HG03558 (cell line): Measurements from ENCODE around the gene PIGT.
"Not testable (repeated sequence)": the region's sequence is repeated elsewhere in the genome, so short reads cannot be mapped to it uniquely, and the experiment has no call there.

Experiments
- ATAC-seq: cut with Tn5 transposase; IDR thresholded peaks from one replicate; pipeline ENCODE4 v1.9.1; 2021; ENCODE audit warnings: moderate number of reproducible peaks; ENCODE audit not compliant: unreplicated experiment; ENCODE audit errors: extremely low read depth

PIGT gene

DNA sequence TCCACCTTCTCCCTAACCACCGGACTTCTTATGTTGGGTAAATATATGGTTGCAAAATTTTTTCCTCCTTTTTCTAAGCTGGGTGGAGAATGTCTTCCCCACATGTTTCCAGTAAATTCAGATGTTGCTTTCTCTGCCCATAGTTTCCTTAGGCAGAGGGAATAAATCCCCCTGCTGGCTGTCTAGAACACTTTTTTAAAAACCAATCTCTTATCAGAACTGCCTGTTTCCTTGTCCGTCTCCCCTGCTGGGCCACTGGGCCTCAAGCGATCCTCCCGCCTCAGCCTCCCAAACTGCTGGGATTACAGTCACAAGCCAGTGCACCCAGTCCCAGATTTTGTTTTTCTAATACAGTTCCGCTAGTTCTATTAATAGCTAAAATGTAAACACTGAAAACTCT lies 43.7 kb downstream of the PIGT start:
- no peak for ATAC-seq

DNA sequence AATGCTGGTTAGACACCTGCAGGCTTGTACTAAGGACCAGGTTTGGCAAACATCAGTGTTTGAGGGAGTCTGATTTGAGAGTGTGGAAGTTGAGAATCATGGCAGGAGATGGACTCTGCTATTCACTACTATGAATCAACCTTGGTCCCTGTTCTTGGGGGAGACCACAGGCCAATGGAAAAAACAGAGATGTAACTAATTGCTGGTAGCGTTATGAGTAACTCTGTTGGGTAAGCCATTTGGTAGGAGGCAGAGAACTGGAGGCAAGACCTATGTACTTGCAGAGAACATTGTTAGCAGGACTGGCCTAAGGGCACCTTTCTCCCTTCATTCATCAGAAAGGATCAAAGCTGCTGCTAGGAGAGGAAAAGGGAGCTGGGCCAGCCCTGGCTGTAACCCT lies 45.3 kb downstream of the PIGT start:
- ATAC-seq: no peak

- ATAC-seq: no peak
These were observed 47.0 kb downstream of the PIGT start for GRCh38 chr20:45462711-45463509.

- no peak for ATAC-seq
These were observed 47.8 kb downstream of the PIGT start for GRCh38 chr20:45463709-45464108.

DNA sequence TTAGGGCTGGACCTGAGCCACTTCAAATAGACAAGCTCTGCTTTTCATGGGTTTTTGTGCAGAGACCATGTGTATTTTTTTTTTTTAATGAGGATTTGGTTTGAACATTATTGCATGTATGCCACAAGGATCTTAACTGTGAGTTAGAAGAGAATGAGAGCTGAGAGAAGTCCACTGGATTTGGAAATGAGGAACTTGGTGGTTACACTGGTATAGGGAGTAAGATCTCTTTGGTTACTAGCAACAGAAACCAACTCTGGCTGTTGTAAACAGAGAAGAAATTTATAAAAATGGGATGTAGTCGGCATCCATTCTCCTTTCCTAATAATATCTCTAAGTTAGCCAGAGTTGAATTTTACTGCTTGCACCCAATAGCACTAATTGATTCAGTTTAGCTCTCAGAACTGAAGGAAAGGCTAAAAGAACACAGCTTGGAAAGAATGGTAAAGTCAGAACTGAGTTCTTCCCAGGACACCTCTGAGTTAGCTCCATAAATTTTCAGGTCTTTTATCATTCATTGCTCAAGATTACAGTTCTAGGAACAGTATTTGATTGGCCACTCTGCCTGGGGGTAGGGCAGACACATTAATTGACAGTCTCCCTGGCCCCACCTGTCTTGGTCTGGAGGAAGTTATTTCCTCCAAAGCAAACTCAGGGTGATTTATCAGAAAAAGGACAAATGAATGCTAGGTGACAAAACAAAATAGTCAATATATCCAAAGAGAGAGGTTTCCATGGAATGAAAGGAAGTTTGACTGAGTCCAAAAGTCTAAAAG lies 49.7 kb downstream of the PIGT start:
- no peak for ATAC-seq

DNA sequence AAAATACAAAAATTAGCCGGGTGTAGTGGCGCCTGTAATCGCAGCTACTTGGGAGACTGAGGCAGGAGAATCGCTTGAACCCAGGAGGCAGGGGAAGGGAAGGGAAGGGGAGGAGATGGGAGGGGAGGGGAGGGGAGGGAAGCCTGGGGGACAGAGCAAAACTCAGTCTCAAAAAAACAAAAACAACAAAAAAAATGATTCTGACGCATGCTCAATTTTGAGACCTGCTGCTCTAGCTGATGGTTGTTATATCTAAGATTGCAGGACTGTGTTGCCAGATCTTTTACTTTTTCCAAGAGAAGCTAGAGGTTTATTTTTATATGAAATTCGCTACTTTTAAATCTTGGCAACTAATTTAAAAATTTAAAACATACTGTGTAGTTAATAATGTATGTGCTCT lies 51.2 kb downstream of the PIGT start:
- ATAC-seq: no peak

- no peak for ATAC-seq
These were observed 51.9 kb downstream of the PIGT start for GRCh38 chr20:45467861-45468260.

DNA sequence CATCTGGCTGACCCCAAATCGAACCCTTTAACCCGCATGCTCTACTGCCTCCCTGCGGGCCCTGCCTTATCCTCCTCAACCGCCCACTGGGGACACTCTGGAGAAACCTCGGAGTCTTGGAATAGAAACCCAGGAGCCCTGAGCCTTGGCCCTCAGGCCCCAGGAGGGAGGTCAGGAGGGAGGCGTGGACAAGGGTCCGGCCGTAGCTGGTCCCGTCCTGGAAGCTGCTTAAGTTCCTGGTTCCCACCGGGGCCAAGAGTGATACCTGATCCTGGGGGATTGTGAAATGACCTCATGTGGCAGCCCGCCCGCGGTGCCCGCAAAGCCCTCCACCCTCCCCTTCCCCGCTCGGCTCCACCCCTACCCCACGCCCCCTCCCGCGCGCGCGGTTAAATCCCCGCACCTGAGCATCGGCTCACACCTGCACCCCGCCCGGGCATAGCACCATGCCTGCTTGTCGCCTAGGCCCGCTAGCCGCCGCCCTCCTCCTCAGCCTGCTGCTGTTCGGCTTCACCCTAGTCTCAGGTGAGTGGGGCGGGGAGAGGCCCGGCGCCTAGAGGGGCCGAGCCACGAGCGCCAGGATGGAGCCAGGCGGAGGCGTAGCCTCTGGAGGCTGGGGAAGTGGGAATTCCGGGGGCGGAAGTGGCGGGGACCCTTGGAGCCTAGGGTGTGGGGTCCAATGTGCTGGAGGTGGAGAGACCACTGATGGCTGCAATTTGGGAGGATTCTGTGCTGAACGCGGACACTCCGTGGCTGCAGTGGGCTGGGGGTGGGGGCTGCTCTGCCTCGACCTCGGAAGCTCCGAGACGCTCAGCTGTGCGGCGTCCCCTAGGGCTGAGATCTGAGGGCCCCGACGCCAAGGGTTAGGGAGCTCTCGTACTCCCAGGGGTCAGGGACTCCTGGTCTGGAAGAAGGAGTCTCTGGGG lies 53.7 kb downstream of the PIGT start, which contains the start of gene WFDC2:
Gene WFDC2, plus strand, starts transcription at position 418 of the 926 bp plus-strand sequence. Its CDS starts 29 bp downstream, at position 447.
- ATAC-seq: no peak

DNA sequence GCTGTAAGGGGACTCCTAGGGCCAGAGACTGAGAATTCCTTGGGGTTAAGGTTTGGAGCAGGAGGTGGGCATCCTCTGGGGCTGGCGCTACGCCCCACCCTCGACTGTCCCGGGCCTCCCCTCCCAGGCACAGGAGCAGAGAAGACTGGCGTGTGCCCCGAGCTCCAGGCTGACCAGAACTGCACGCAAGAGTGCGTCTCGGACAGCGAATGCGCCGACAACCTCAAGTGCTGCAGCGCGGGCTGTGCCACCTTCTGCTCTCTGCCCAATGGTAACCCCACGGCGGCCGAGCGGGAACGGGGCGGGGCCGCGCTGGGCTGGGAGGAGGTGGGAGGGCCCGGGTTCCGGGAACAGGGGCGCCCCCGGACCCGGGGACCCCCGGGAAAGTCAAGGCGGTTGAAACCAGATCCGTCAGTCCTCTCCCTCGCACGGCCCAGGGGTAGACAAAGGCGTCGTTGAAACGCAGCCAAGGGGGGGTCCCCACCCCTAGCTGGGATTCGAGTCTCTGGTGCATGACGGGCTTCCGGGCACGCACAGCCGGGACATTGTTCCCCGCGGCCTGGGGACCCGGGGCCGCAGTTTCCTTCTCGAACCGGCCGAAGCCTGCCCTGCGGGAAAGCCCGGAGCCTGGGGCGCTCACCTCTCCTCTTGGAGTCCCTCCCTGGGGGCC lies 54.5 kb downstream of the PIGT start:
- no peak for ATAC-seq

- no peak for ATAC-seq
These were observed 55.0 kb downstream of the PIGT start for GRCh38 chr20:45470937-45471336.

DNA sequence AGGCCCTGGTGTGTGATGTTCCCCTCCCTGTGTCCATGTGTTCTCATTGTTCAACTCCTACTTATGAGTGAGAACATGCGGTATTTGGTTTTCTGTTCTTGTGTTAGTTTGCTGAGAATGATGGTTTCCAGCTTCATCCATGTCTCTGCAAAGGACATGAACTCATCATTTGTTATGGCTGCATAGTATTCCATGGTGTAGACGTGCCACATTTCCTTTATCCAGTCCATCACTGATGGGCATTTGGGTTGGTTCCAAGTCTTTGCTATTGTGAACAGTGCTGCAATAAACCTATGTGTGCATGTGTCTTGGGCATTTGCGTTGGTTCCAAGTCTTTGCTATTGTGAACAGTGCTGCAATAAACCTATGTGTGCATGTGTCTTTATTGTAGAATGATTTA lies 56.3 kb downstream of the PIGT start:
- ATAC-seq: not testable (repeated sequence)
